ENCODE data around the gene PPIL6.
A peak's percentile ranks its signal among the peaks of the same experiment; 100 is the strongest.

Gene PPIL6

DNA sequence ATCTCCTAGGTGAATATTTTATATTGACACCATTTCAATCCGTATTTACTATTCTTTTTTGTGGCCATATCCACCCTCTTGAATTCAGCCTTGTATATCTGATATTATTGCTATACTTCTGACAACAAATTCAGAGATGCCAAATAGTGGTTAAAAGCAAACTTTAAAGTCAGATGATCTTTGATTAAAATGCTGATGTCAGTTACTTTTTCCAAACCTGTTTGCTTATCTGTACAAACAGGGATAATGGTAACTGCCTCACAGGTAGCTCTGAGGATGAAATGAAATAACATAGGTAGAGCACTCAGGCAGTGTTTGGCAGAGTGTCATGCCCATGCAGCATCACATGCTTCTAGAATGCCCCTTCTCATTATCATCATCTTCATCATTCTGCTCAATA lies 19.2 kb downstream of the PPIL6 start:
- Histone ChIP-seq H3K27me3 (no peaks in the 10 kb centered on the region), H3K4me1 (peaks cover 5 to 30% (median 23%) of the 10 kb centered on the region in 10 experiments; a peak in 18 of 20 replicates), H3K36me3 (no peaks in the 10 kb centered on the region), H3K4me2 (peak overlapping the region in 1 of 11 experiments; percentile 2; a peak in 1 of 22 replicates), H3K4me3 (no peak overlapping the region), H4K20me1 (no peaks in the 10 kb centered on the region), H3K9ac (no peak overlapping the region), H3K27ac (no peak overlapping the region), H3K9me3 (replicated peaks in 1 of 11) (no peaks in the 10 kb centered on the region)
- no peak for TF ChIP-seq Cebpa-rat (IDR thresholded peaks at IDR 0.05)

DNA sequence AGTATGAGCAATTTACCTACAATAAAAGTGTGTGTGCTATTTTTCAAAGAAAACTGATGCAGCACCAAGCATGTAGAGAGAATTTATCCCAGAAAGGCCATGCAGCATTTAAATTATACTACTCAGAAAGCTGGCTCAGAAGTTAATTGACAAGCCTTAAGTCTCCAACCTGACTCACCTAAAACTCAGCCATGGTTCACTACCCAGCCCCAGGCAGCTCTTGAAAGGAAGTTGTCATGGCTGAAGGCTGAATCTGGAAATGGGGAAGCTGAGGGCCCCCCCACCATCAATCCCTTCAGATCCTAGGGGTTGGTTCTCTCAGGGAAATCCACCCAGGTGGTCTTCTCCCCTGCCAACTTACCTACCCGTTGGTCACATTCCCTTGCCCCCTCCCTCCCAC lies 19.7 kb downstream of the PPIL6 start:
- Histone ChIP-seq H3K4me3 (no peak overlapping the region), H3K9ac (no peak overlapping the region), H3K36me3 (no peaks in the 10 kb centered on the region), H3K4me1 (peaks cover 5 to 30% (median 23%) of the 10 kb centered on the region in 10 experiments; a peak in 18 of 20 replicates), H3K4me2 (peak overlapping the region in 5 of 11 experiments; percentile 2 to 35 (median 10); a peak in 3 of 22 replicates), H3K27me3 (no peaks in the 10 kb centered on the region), H3K27ac (no peak overlapping the region), H3K9me3 (replicated peaks in 1 of 11) (no peaks in the 10 kb centered on the region), H4K20me1 (no peaks in the 10 kb centered on the region)
- TF ChIP-seq Cebpa-rat (IDR thresholded peaks at IDR 0.05): no peak

DNA sequence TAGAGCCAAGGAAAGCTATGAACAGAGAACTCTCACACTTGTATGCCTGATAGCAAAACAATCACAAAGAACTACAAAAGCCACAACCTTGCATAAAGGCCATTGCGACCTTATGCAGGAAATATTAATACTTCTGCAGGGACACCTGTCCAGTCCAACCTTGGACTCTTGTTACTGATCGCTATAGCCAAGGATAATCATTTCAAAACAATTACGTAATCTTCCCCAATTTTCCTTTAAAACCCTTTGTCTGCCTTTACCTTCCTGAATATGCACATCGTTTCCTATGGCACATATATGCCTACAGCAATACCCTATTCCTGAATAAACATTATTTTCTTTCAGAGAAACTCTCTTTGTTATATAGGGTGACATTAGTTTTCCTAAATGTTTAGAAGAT lies 22.8 kb downstream of the PPIL6 start:
- Histone ChIP-seq H3K9me3 (replicated peaks in 1 of 11) (peaks cover 0 to 10% (median 0%) of the 10 kb centered on the region in 11 experiments; a peak in 1 of 22 replicates), H3K4me1 (peaks cover 0 to 9% (median 6%) of the 10 kb centered on the region in 10 experiments; a peak in 12 of 20 replicates), H3K27me3 (no peaks in the 10 kb centered on the region), H3K27ac (no peak overlapping the region), H3K4me3 (no peak overlapping the region), H3K4me2 (no peak overlapping the region), H3K36me3 (no peaks in the 10 kb centered on the region), H4K20me1 (no peaks in the 10 kb centered on the region), H3K9ac (no peak overlapping the region)
- peak in 2 of 11 experiments; percentile 27 to 35; a peak in 3 of 22 replicates for TF ChIP-seq Cebpa-rat (IDR thresholded peaks at IDR 0.05)

DNA sequence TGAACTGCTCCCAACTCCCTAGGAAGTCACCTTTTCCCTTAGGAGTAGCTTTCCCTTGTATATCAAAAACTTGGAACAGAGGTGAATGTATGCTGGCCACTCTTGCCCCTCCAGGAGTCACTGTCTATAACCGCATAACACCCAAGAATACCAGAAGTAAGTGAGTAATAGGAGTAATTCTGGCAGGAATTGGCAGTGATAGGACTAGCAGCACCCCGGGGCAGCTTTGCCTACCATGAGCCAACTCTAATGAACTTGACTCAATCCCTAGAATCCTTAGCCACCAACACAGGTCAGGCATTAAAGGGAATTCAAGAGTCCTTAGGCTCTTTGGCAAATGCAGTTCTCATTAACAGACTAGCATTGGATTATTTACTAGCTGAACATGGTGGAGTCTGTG lies 29.4 kb downstream of the PPIL6 start:
- Histone ChIP-seq H4K20me1 (no peaks in the 10 kb centered on the region), H3K27ac (no peak overlapping the region), H3K9me3 (replicated peaks in 1 of 11) (peaks cover 0 to 10% (median 0%) of the 10 kb centered on the region in 11 experiments; a peak in 2 of 22 replicates), H3K4me3 (no peak overlapping the region), H3K9ac (no peak overlapping the region), H3K36me3 (no peaks in the 10 kb centered on the region; a peak in 1 of 22 replicates), H3K27me3 (no peaks in the 10 kb centered on the region), H3K4me1 (peaks cover 0 to 8% (median 0%) of the 10 kb centered on the region in 10 experiments; a peak in 2 of 20 replicates), H3K4me2 (no peak overlapping the region)
- no peak for TF ChIP-seq Cebpa-rat (IDR thresholded peaks at IDR 0.05)

DNA sequence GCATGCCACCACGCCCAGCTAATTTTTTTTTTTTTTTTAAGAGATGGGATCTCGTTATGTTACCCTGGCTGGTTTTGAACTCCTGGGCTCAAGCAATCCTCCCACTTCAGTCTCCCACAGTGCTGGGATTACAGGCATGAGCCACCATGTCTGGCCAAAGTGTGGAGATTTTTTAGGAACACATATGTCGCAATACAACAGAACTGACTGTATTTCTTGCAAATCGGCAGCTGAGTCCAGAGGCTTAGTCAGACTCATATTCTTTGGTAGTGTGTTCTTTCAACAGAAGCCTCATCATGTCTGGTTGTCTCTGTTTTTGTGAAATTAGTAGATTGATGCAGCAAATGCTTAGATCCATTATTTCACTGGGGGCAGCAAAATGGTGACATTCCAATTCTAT lies 34.2 kb downstream of the PPIL6 start:
- H3K36me3 ChIP-seq: no peaks in the 10 kb centered on the region; a peak in 1 of 22 replicates
- H3K4me3 ChIP-seq: no peak overlapping the region
- H3K27me3 ChIP-seq: no peaks in the 10 kb centered on the region
- H3K27ac ChIP-seq: no peak overlapping the region
- H3K9ac ChIP-seq: no peak overlapping the region
- peaks cover 0 to 6% (median 0%) of the 10 kb centered on the region in 11 experiments; a peak in 1 of 22 replicates for H3K9me3 ChIP-seq (replicated peaks in 1 of 11)
- 0 out of 22 replicates have a peak overlapping the region, but pooled peaks of 2 of the 11 experiments have one; percentile 13 to 14 for H3K4me2 ChIP-seq
- H4K20me1 ChIP-seq: no peaks in the 10 kb centered on the region
- peaks cover 0 to 9% (median 0%) of the 10 kb centered on the region in 10 experiments; a peak in 2 of 20 replicates for H3K4me1 ChIP-seq
- peak in 10 of 11 experiments; percentile 39 to 87 (median 66); a peak in 15 of 22 replicates for TF ChIP-seq Cebpa-rat (IDR thresholded peaks at IDR 0.05)

DNA sequence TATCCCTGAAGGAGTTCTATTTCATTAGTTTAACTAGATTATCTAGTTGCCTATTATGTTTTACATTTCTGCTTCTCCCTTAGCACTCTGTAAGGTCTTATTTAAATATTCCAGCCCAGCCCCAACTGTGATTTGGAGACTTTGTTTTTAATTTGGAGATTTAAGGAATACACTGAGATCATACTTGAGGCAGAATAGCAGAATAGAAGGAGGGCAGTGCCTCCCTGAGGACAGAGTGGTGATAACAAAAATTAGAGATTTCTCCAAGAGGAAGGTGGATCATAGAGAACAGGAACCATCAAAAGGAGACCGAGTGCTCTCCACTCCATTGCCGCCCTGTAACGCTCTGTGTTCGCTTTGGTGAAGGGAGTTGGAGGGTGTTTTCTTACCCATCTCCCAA lies 43.4 kb downstream of the PPIL6 start:
- Histone ChIP-seq H3K27me3 (no peaks in the 10 kb centered on the region), H4K20me1 (no peaks in the 10 kb centered on the region), H3K36me3 (no peaks in the 10 kb centered on the region), H3K4me1 (peaks cover 0 to 10% (median 0%) of the 10 kb centered on the region in 10 experiments; a peak in 4 of 20 replicates), H3K27ac (no peak overlapping the region), H3K9me3 (replicated peaks in 1 of 11) (no peaks in the 10 kb centered on the region), H3K4me2 (no peak overlapping the region), H3K9ac (no peak overlapping the region), H3K4me3 (no peak overlapping the region)
- no peak for TF ChIP-seq Cebpa-rat (IDR thresholded peaks at IDR 0.05)

DNA sequence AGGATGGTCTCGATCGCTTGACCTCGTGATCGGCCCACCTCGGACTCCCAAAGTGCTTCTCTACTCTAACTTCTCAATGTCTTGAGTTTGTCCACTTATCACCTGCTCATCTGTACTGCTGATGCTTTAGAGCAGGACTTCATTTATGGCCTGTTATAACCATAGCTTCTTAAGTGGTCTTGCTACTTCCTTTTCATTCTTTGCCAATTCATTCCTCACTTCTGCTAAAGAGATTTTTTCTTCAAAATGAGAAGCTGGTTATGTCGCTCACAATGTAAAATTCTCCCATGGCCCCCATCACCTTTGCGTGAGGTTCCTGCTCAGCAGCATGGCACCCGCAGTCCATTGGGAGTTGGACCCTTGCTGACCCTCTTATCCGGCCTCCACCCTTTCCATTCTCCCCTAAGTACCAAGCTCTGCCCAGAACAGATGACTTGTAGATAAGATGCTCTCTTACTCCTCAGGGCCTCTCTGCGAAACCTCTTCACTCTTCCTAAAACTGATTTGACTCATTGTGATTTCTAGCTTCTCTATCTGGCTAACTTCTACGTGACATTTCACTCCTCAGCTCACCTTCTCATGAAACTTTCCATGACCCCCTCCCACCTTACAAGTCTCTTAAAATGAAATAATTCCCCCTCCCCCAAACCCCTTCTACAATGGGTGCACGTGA lies 44.2 kb downstream of the PPIL6 start:
- TF ChIP-seq Cebpa-rat (IDR thresholded peaks at IDR 0.05): no peak
- no peak overlapping the region for H3K27ac ChIP-seq
- H3K27me3 ChIP-seq: no peaks in the 10 kb centered on the region
- no peaks in the 10 kb centered on the region for H3K9me3 ChIP-seq (replicated peaks in 1 of 11)
- H3K36me3 ChIP-seq: no peaks in the 10 kb centered on the region
- peaks cover 0 to 10% (median 0%) of the 10 kb centered on the region in 10 experiments; a peak in 4 of 20 replicates for H3K4me1 ChIP-seq
- H4K20me1 ChIP-seq: no peaks in the 10 kb centered on the region
- H3K4me3 ChIP-seq: no peak overlapping the region
- 0 out of 22 replicates have a peak overlapping the region, but pooled peaks of 1 of the 11 experiments have one; percentile 29 for H3K9ac ChIP-seq
- no peak overlapping the region for H3K4me2 ChIP-seq

DNA sequence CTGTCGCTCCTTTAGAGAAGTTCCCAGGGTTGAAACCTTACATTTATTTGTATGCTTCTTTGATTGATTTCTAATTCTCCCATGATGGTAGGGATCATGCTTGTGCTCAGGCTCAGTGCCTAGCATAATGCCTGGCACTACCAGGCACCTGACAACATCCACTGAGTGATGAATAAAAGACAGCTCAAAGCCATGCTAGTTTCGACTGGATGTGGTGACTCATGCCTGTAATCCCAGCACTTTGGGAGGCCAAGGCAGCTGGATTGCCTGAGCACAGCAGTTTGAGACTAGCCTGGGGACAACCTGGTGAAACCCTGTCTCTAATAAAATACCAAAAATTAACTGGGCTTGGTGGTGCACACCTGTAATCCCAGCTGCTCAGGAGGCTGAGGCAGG lies 46.5 kb downstream of the PPIL6 start:
- Histone ChIP-seq H3K4me2 (no peak overlapping the region), H3K9me3 (replicated peaks in 1 of 11) (no peaks in the 10 kb centered on the region), H4K20me1 (no peaks in the 10 kb centered on the region), H3K4me3 (no peak overlapping the region), H3K27me3 (no peaks in the 10 kb centered on the region), H3K36me3 (no peaks in the 10 kb centered on the region), H3K9ac (no peak overlapping the region), H3K4me1 (peaks cover 0 to 17% (median 8%) of the 10 kb centered on the region in 10 experiments; a peak in 15 of 20 replicates), H3K27ac (no peak overlapping the region)
- TF ChIP-seq Cebpa-rat (IDR thresholded peaks at IDR 0.05): no peak

DNA sequence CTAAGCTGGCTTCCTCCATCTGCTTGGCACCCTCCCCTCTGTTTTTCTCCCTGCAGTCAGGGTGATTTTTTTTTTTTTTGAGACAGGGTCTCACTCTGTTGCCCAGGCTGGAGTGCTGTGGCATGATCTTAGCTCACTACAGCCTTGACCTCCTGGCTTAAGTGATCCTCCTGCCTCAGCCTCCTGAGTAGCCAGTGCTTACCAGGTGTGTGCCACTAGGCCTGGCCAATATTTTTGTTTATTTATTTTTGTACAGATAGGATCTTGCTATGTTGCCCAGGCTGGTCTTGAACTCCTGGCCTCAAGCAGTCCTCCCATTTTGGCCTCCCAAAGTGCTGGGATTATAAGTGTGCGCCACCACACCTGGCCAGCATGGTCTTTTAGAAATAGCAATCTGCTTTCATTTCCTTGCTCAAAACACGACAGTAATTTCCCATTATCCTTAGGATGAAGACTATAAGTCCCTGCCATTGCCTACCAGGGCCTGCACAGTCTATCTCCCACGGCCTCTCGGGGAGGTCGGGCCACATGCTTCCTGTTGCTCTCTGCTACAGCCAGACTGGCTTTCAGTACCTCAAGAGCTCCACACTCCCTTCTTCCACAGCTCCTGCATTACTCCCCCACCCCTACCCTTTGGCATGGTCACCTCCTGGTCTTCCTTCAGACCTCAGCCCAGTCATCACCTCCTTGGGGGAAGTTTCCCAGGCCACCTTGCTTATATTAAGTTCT lies 47.1 kb downstream of the PPIL6 start:
- no peak overlapping the region for H3K4me2 ChIP-seq
- H4K20me1 ChIP-seq: no peaks in the 10 kb centered on the region
- TF ChIP-seq Cebpa-rat (IDR thresholded peaks at IDR 0.05): no peak
- no peak overlapping the region for H3K4me3 ChIP-seq
- H3K36me3 ChIP-seq: no peaks in the 10 kb centered on the region
- no peak overlapping the region for H3K27ac ChIP-seq
- no peak overlapping the region for H3K9ac ChIP-seq
- H3K27me3 ChIP-seq: no peaks in the 10 kb centered on the region
- H3K4me1 ChIP-seq: peaks cover 0 to 17% (median 8%) of the 10 kb centered on the region in 10 experiments; a peak in 15 of 20 replicates
- H3K9me3 ChIP-seq (replicated peaks in 1 of 11): no peaks in the 10 kb centered on the region

Data from BLaER1 treated with 17β-estradiol and CSF1 and Interleukin-3, amounts not matched to agents 10 nM and 100 nM (cell line).